Femur (tissue), 1 donor: Measurements from ENCODE around the gene TMC4.

Experiments
- DNase-seq: peaks from one replicate; pipeline ENCODE4 v3.0.0-alpha.2; 2017

Gene TMC4

GRCh38 chr19:54152878-54153524 lies 20.0 kb downstream of the TMC4 start:
- no peak for DNase-seq

GRCh38 chr19:54152267-54152666 lies 20.7 kb downstream of the TMC4 start:
- DNase-seq = no peak

GRCh38 chr19:54151362-54152035 lies 21.5 kb downstream of the TMC4 start:
- DNase-seq = no peak

- DNase-seq = no peak
Measured at GRCh38 chr19:54149021-54149812, 23.7 kb downstream of the TMC4 start.

- DNase-seq = no peak
Measured at GRCh38 chr19:54148158-54148557, 24.8 kb downstream of the TMC4 start.

- DNase-seq = no peak
Measured at GRCh38 chr19:54147676-54148075, 25.3 kb downstream of the TMC4 start.

GRCh38 chr19:54145541-54146158 lies 27.3 kb downstream of the TMC4 start:
- DNase-seq = no peak

GRCh38 chr19:54142166-54142780 lies 30.7 kb downstream of the TMC4 start:
- no peak for DNase-seq

GRCh38 chr19:54141356-54141755 lies 31.6 kb downstream of the TMC4 start:
- no peak for DNase-seq

- no peak for DNase-seq
Measured at GRCh38 chr19:54138489-54139256, 34.3 kb downstream of the TMC4 start.

GRCh38 chr19:54137699-54138488 lies 35.1 kb downstream of the TMC4 start, which contains the start of gene CNOT3:
Gene CNOT3 (plus strand): TSS chr19:54137762. CDS start chr19:54142979, 5,217 bp downstream.
- no peak for DNase-seq

GRCh38 chr19:54136864-54137698 lies 35.9 kb downstream of the TMC4 start:
- DNase-seq = peak; percentile 100

GRCh38 chr19:54136086-54136863 lies 36.7 kb downstream of the TMC4 start:
- no peak for DNase-seq

GRCh38 chr19:54133957-54134590 lies 38.9 kb downstream of the TMC4 start:
- no peak for DNase-seq

- DNase-seq = no peak
Measured at GRCh38 chr19:54133312-54133956, 39.5 kb downstream of the TMC4 start.

- DNase-seq = no peak
Measured at GRCh38 chr19:54129617-54129996, 43.4 kb downstream of the TMC4 start.

GRCh38 chr19:54128796-54129616 lies 44.0 kb downstream of the TMC4 start:
- DNase-seq = no peak

GRCh38 chr19:54128441-54128725 lies 44.6 kb downstream of the TMC4 start:
- DNase-seq = no peak
